GM21423 (cell line): Measurements from ENCODE around the gene DNASE1L1.

ENCODE experiments used
- ATAC-seq: cut with Tn5 transposase; IDR thresholded peaks from one replicate; pipeline ENCODE4 v1.9.1; 2021; ENCODE audit warnings: mild to moderate bottlenecking, moderate library complexity; ENCODE audit not compliant: unreplicated experiment

The DNASE1L1 gene

GRCh38 chrX:154436983-154437752, 28.1 kb upstream of the DNASE1L1 start, which contains the start of gene GDI1:
TSS of gene GDI1 (plus strand) at chrX:154437154. CDS start at chrX:154437255, 101 bp downstream.
- peak; percentile 33 for ATAC-seq

- ATAC-seq = peak; percentile 65
Observed at GRCh38 chrX:154436374-154436982, 27.4 kb upstream of the DNASE1L1 start.

GRCh38 chrX:154435171-154435733, 26.2 kb upstream of the DNASE1L1 start:
- no peak for ATAC-seq

GRCh38 chrX:154434394-154435168, 25.5 kb upstream of the DNASE1L1 start:
- ATAC-seq = no peak

GRCh38 chrX:154433605-154434004, 24.6 kb upstream of the DNASE1L1 start:
- no peak for ATAC-seq

GRCh38 chrX:154432210-154432609, 23.2 kb upstream of the DNASE1L1 start:
- no peak for ATAC-seq

GRCh38 chrX:154431341-154431740, 22.3 kb upstream of the DNASE1L1 start:
- ATAC-seq = no peak

GRCh38 chrX:154430916-154431315, 21.9 kb upstream of the DNASE1L1 start:
- no peak for ATAC-seq

GRCh38 chrX:154430479-154430878, 21.4 kb upstream of the DNASE1L1 start:
- ATAC-seq = no peak

GRCh38 chrX:154429711-154430110, 20.7 kb upstream of the DNASE1L1 start:
- no peak for ATAC-seq

GRCh38 chrX:154428176-154429171, 19.4 kb upstream of the DNASE1L1 start, which contains the start of gene ATP6AP1:
TSS of gene ATP6AP1 (plus strand) at chrX:154428677. CDS start at chrX:154428693, 16 bp downstream.
- peak; percentile 98 for ATAC-seq

- ATAC-seq = no peak
Observed at GRCh38 chrX:154426916-154427770, 18.1 kb upstream of the DNASE1L1 start.

- no peak for ATAC-seq
Observed at GRCh38 chrX:154420402-154420756, 11.3 kb upstream of the DNASE1L1 start.

GRCh38 chrX:154419688-154420401, 10.8 kb upstream of the DNASE1L1 start:
- ATAC-seq = no peak

- no peak for ATAC-seq
Observed at GRCh38 chrX:154419189-154419588, 10.1 kb upstream of the DNASE1L1 start.

GRCh38 chrX:154417157-154417556, 8.1 kb upstream of the DNASE1L1 start:
- no peak for ATAC-seq

GRCh38 chrX:154413142-154413541, 4.1 kb upstream of the DNASE1L1 start:
- no peak for ATAC-seq

GRCh38 chrX:154412468-154412867, 3.4 kb upstream of the DNASE1L1 start:
- ATAC-seq = no peak

- peak; percentile 48 for ATAC-seq
Observed at GRCh38 chrX:154411981-154412340, 2.9 kb upstream of the DNASE1L1 start.
